Right ventricle myocardium superior (tissue), 1 donor: Measurements from ENCODE around the gene FHL1. TPM values are rescaled to one million over a fixed set of nuclear protein-coding genes. Genes with fewer than 3 reads are reported as not detected.
"Not testable (repeated sequence)": the region's sequence is repeated elsewhere in the genome, so short reads cannot be mapped to it uniquely, and the experiment has no call there.

Experiments used
- ATAC-seq: fragments of 200-7000 bp; cut with Tn5 transposase; one replicate; pipeline ENCODE4 v1.9.1; 2020; ENCODE audit warnings: mild to moderate bottlenecking; ENCODE audit not compliant: poor library complexity
- DNase-seq: peaks from one replicate; pipeline ENCODE4 v3.0.0-alpha.2; 2020
- intact Hi-C: fragments of 100-400 bp; cut with DNase I; formaldehyde crosslinking; loops from one replicate; pipeline ENCODE4 v1.11.2; 2022
- total RNA-seq: library from RNA; stranded (reverse); fragmentation: NEBNext Ultra II Directional; extraction: Animal tissue kit (Norgen Biotek cat#: 25700); gene quantifications from one replicate; pipeline ENCODE4 v1.2.1, GENCODE V29; 2021
- donor health status: DM: no; HTN: yes; CAD: no; lungs with severe emphysema.

FHL1 gene
- total RNA-seq, 1 donor from 2014 or later = 808 TPM

DNA sequence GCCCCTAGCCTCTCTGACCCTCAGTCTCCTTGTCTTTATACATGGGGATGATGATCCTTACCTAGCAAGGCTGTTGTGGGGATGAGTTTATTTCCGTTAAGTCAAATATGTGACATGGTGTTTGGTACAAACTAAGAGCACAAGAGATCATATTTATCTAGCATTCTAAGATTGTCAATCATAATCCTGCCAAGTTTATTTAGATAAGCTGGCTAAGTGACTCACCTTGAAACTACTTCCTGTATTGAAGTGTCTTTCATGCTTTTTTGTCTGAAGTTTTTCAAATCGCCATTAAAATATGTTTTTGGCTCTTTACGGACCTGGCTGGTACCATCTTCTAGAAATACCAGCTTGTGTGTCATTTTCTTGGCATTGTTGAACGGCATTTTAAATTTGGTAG is 73.2 kb downstream of the FHL1 start:
- ATAC-seq = no peak
- no peak for DNase-seq
- intact Hi-C loops = no loop called here

DNA sequence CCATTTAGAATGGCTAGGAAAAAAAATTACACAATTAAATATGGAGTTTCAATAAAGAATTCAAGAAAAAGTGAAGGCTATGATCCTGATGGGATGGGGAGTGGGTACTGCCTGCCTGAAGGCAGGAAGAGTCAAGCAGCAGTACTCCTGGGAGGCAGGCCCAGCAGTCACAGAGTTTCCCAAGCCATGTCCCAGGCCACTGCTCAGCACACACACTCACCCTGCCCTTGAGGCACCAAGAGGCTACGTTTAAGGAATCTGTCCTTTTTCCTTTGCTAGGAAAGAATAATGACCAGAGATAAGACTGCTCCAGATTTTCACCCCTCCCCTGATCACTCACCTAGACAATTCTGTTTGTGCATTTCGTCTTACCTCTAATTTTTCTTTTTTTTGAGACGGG is 73.6 kb downstream of the FHL1 start:
- ATAC-seq = no peak
- DNase-seq = no peak
- intact Hi-C loops = no loop called here

DNA sequence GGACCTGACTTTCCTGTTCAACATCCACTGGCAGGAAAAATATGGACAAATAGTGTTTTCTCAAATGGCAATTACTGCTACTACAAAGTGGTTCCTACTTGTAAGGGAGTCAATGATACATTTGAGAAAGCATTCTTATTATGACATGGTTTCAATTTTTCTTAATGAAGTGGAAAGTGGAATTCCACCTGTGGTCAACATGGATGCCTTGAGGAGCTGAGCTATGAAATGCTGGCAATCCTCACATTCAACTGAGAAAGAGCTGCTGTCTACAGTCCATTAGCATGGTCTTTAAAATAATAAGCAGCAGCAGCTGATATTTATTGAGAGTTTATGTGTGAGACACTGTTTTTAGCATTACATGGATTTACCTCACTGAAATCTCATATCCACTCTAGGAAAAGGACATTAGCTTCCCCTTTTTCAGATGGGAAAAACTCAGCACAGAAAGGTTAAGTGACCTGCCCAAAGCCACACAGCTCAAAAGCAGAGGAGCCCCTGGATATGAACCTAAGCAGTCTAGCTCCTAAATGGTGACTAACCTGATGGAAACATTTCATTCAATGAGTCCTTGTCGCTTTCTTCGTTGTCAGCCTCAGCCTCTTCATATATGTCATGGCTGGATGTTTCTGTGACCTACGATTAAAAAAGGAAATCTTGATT is 74.6 kb downstream of the FHL1 start:
- DNase-seq (no peak), ATAC-seq (no peak)
- intact Hi-C loops = no loop called here

DNA sequence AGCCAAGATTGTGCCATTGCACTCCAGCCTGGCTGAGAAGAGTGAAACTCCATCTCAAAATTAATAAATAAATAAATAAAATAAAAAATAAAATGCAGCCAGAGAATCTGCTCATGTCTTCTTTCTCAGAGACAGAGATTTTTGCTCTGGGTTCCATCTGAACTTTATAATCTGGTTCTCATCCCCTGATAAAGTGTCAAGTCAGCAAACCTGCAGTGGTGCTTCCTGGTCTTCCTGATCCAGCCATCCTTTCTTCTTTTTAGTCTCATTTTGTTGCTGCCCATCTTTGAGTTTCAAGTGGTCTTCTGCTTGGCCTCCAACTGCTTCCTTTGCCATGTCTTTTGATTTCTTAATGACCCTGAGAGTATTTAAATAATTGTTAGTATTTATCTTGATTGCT is 79.7 kb downstream of the FHL1 start:
- intact Hi-C loops = no loop called here
- ATAC-seq = no peak
- no peak for DNase-seq

DNA sequence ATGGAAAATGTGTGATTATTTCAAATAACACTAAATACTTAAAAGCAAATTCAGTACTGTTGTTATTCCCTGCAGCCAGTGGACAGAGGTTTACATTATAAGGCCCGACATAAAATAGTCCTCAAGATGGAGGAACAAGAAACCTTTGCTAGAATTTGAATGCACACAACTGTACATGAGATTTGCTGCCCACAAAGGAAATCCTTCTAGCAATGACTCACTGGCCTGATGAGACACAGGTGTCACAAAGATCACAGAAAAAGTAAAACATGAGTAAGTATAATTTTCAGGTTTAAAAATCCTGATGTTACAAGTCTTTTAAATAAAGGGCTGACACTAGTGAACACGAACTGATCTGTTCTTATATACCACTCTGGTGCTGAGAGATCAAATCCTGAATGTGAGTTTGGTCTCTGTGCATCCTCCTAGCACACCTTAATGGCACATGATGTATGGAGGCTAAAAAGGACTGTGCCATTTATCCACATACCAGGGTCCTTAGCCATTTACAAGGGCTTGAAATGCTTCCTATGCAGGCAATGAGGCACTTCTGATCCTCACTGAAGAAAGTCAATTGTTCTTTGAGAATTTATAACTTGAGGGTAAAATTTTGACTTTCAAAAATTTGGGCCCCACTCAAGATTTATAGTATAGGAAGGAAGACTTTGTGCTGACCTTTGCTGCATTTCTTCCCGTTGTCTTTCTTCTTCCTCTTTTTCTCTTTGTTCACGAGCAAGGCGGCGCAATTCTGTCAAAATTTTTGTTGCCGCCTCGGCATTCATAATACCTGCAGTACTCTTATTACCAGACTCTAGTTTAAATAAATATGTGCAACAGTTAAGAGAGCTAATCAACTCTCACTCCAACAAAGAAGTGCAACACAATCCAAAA is 80.9 kb downstream of the FHL1 start:
- intact Hi-C loops = no loop called here
- ATAC-seq (no peak), DNase-seq (no peak)

DNA sequence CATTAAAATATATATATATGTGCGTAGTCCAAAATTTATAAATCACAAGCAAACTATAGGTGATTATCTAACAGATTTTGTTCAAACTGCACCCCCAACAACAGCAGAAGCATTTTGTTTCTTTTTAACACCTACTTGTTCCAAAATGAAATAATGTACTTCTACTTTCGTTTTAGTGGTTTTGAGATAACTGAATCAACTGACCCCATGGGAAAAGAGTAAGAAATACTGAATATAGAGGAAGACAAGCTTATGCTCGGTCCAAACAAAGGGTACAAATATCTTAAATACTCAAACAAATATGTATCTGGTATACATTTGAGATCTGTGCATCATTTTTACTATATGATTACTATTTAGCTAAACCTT is 81.5 kb downstream of the FHL1 start:
- DNase-seq = no peak
- no peak for ATAC-seq
- intact Hi-C loops = no loop called here

DNA sequence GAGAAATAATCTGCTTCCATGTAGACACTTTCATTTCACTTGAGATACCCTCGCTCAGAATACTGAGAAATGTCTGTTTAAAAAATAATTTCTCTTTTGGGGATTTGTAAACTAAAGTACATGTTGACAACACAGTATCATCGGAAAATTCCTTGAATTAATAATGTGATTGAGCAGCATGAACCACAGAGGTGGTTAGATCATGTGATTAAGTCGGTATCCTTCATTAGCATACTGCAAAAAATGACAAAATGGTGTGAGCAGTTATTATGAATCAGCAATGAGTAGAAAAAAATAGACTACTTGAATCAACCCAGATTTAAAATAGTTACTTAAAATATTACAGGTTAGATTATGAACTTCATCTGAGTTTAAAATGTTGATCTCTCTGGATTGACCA is 89.7 kb downstream of the FHL1 start:
- ATAC-seq (no peak), DNase-seq (no peak)
- intact Hi-C loops = no loop called here

DNA sequence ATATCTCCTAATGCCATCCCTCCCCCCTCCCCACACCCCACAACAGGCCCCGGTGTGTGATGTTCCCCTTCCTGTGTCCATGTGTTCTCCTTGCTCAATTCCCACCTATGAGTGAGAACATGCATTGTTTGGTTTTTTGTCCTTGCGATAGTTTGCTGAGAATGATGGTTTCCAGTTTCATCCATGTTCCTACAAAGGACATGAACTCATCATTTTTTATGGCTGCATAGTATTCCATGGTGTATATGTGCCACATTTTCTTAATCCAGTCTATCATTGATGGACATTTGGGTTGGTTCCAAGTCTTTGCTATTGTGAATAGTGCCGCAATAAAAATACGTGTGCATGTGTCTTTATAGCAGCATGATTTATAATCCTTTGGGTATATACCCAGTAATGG is 90.5 kb downstream of the FHL1 start:
- ATAC-seq, intact Hi-C loops, DNase-seq: not testable (repeated sequence)

DNA sequence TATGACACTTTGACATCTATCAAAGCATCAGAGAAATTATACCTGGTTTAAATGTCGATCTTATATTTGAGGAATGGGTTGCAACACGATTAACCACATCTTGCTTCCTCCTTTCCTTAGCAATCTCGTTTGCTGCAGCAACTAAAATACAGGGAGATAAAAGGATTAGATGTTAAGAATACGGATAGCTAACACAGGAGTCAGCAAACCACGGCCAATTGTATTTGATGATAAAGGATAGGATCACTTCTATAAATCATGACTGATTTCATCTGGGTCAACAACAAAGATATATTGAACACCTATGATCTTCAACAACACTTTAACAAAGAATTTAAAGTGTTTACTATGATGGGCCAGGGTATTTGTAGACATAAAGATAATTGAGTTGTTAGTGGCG is 98.9 kb downstream of the FHL1 start:
- no peak for DNase-seq
- intact Hi-C loops = no loop called here
- no peak for ATAC-seq

DNA sequence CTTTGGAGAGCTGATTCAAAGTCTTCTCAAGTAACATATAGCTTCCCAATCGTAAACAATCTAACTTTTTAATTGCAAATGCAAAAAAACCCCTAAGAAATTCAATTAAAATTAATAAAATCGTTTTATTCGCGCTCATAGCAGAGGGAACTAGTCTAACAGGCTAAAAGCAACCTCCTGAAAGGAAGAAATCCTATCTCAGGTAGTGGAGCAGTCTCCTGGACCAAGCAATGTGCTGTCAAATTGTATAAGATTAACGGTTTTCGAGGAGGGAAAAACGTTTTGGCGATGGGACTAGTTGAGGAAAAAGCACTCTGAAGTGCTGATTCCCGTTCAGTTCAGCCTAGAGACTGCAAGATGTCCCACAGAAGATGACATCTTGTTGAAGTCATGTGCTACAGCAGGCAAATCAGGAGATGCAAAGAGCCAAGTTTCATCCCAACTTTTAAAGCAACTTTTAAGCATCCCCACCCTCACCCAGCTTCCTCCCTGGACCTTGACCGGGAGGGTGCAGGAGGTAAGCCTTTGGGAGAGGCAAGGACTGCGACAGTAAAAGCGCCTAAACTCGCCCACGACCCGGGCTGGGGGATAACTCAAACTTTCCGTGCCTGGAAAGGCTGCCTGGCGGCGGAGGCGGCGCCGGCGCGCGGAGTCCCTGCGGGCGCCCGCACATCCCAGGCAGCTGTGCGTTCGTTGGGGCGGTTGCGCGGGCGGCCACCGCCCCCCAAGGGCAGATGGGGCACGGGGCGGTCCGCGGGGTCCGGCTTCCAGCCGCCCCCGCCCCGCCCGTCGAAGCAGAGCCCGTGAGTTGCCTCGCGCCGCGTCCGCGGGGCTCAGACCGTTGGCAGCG is 103.1 kb downstream of the FHL1 start:
- ATAC-seq = peak; percentile 69
- intact Hi-C loops = loop anchor here (10.0 kb wide), 1 partner anchor 46 kb away; no protein-coding TSS in a partner anchor
- no peak for DNase-seq

DNA sequence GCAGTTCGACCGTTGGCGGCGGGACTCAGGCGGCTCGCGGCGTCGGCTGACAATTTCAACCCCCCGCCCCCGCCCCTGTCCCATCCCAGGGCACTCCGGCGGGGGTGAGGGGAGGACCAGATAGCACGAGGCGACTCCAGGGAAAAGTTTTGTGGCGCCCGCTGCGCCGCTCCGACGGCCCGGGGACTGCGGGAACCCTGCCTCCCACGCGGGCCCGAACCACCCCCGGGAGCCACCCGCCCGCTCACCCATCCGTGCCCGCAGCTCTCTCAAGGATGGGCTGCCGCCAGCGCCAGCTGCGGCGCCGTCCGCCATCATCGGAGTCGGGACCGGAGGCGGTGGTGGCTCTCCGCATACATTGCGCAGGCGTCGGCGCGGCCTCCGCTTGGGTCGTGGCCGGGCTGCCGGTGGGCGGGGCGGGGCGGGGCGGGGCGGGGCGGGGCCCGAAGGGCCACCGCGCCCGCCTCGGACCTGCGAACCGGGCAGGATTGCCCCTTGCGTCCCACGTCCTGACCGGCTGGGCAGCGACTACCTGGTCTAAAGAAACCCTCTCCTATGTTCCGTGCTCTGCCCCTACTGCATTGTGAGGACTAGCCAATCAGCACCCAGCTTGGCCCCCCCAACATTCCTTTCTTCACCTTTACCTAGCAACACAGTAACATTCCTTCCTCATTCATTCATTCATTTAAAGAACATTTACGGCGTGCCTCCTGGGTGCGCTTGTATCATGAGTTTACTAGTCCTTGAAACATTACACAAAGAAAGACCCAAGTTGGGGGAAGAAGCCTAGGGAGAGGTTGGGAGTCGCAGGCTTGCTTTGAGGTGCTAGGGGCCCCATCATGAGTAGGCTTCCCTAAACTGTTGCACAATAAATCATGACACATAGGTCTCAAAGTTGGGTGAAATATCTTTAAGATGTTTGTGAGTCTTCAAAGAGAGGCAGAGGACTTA is 104.0 kb downstream of the FHL1 start, which contains the start of gene MAP7D3:
Gene MAP7D3, minus strand, starts transcription at position 360 of the 951 bp plus-strand sequence. Its CDS starts 42 bp downstream, at position 318.
- peak; percentile 97 for ATAC-seq
- intact Hi-C loops = loop anchor here (10.0 kb wide), 1 partner anchor 47 kb away; no protein-coding TSS in a partner anchor
- peak; percentile 78 for DNase-seq

DNA sequence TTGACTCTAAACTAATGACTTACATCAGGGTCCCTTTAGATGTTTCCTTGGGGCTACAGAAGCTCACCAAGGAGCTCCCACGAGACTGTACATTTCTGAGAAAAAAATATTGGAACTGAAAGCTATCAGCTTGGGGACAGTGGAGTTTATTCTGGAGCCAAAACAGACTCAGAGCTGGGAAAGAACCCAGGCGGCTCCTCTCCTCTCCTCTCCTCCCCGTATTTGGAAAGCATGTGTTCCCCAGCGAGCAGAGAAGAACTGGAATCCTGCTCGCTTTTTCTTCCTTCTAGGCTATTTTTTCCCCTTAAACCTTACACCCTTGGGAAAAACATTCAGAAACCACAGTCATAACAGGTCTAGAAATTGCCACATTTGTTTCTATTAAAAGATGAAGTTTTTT is 108.2 kb downstream of the FHL1 start:
- DNase-seq (peak; percentile 38), ATAC-seq (peak; percentile 50)
- intact Hi-C loops = loop anchor here (10.0 kb wide), 1 partner anchor 51 kb away; no protein-coding TSS in a partner anchor

DNA sequence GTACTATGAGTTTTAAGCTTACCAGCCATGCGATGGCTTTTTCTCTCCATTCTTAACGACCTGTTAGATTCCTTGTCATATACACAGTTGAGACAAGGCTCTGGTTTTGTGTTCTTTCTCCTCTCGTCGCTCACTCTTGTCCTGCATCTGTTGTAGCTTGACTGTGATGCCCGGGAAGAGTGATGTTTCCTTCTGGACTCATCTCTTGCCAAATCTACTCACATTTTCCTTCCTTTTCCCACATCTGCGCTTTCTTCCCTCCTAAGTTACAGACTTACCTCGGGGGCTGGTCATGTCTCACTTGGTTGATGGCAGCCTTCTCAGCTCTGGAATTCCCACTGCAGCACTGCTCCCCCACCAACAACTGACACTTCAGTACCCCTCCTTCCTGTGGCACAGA is 108.7 kb downstream of the FHL1 start:
- ATAC-seq = no peak
- intact Hi-C loops = loop anchor here (10.0 kb wide), 1 partner anchor 51 kb away; no protein-coding TSS in a partner anchor
- DNase-seq = no peak

DNA sequence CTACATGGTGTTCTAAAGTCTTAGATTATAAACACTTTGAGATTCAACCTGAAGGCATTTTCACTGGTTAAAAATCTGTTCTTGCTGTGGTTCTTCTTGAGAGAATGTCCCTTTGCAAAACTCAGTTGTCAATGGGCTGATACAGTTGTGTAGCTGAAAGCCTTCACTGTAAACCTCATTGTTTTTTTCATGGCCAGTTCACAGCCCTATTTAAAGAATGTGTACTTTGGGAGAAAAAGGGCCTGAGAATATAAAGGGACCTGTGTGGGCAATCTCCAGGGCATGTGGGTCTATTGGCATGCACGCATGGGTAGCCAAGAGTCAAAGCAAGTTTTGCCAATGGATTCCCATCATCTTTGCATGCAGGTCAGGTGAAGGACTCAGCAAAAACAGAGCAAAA is 111.6 kb downstream of the FHL1 start:
- DNase-seq (no peak), ATAC-seq (no peak)
- intact Hi-C loops = loop anchor here (10.0 kb wide), 1 partner anchor 54 kb away; no protein-coding TSS in a partner anchor

DNA sequence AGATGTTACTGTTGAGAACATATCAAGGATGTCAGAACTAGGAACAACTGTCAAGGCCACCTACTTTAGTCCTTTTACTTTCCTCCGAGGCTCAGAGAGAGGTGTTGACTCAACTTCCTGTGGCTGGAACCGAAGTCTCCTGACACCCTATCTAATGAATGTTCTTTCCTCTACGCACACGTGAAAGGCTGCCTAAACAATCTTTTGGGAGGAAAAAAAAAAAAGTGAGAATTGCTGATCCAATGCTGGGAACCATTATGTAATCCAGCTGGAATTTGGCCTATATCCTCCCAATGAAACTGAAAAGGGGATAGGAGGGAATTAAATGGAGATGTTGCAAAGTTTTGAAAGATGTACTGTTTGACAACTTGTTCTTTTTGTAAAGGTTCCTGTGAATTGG is 112.2 kb downstream of the FHL1 start:
- ATAC-seq (peak; percentile 45), DNase-seq (no peak)

DNA sequence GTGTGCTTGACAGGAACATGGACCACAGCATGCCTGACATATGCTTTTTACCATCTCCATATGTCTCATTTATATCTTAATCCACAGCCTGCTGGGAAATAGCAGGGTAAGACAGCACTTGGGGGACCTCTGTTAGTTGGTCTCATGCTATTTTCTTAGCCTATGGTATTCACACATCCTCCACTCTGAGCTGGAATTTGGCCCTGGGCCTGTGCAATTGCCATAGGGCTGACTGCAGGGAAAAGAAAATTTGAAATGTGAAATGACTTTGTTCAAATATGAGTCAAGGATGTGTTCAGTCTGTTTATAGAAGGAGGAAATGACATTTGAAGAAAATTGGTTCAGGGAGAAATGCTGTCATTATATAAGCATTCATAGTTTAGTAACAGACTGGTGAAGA is 113.4 kb downstream of the FHL1 start:
- DNase-seq (no peak), ATAC-seq (no peak)
- intact Hi-C loops = loop anchor here (10.0 kb wide), 1 partner anchor 96 kb away; no protein-coding TSS in a partner anchor

More for the DNA sequence above, 112.2 kb downstream of the FHL1 start:
- intact Hi-C loops = loop anchor here (10.0 kb wide), 1 partner anchor 55 kb away; no protein-coding TSS in a partner anchor
